Mucosa of rectum (tissue), 2 donors: ENCODE measurements around the gene SLC27A3.

Experiments used
- H3K27ac ChIP-seq, 2 donors: one replicate each; pipeline ENCODE4 v1.7.0; 2013; ENCODE audit warnings: inconsistent platforms in 2 of 2, low read depth in 2 of 2, low read length in 2 of 2
- H3K27me3 ChIP-seq, 2 donors: one replicate each; pipeline ENCODE4 v1.7.0; 2013; ENCODE audit warnings: low read length in 2 of 2; ENCODE audit not compliant: control insufficient read depth in 2 of 2, insufficient read depth in 2 of 2
- H3K36me3 ChIP-seq, 2 donors: one replicate each; pipeline ENCODE4 v1.7.0; 2013; ENCODE audit warnings: low read length in 2 of 2; ENCODE audit not compliant: control insufficient read depth in 2 of 2, insufficient read depth in 2 of 2
- H3K4me1 ChIP-seq, 2 donors: one replicate each; pipeline ENCODE4 v1.7.0; 2013; ENCODE audit warnings: low read length in 2 of 2, mild to moderate bottlenecking in 1 of 2; ENCODE audit not compliant: control insufficient read depth in 2 of 2, insufficient read depth in 2 of 2
- H3K4me3 ChIP-seq, 2 donors: one replicate each; pipeline ENCODE4 v1.7.0; 2013; ENCODE audit warnings: low read length in 2 of 2
- H3K9ac ChIP-seq, 2 donors: one replicate each; pipeline ENCODE4 v1.7.0; 2013; ENCODE audit warnings: low read length in 2 of 2, low read depth in 1 of 2, mild to moderate bottlenecking in 1 of 2
- H3K9me3 ChIP-seq, 2 donors: one replicate each; pipeline ENCODE4 v1.7.0; 2013; ENCODE audit warnings: low read length in 2 of 2; ENCODE audit not compliant: control insufficient read depth in 2 of 2
- donor health status: healthy.
- donor health status: Normal muscosa, but diverticular disease.

SLC27A3 gene

DNA sequence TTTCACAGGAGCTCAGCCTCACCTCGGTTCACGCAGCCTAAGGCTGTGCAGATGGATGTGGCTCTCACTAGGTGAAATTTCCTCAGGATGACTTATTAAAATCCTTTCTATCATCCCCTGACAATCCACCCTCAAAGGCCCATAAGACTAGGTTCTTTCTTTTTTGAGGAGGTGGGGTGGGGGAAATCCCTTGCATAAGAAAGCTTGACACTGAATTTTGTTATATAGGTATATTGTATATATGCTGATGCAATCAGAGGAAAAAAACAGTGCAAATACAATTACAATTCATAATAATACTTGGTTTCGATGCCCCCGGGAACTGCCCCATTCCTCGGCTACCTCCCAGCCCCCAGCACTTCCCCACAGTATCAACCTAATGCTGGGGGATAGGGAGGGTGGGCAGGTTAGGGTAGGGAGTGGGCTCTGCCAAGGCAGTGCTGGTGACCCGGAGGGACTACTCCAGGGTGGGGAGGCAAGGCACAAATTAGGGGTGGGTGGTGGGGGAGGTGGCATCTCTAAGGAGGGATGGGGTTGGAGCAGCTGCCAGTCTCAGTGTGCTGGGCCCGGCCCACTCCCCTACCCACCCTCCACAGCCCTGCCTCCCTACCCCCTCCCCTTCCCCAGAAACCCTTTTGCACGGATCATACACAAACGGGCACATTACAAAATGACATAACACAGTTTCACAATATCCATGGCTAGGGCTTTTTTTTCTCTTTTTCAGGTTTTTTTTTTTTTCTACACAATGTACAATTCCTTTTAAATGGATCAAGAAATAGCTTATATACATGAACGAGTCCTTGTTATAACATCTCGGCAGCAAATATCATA is 30.9 kb downstream of the SLC27A3 start:
- no peak overlapping the region for H3K4me3 ChIP-seq
- no peak overlapping the region for H3K9ac ChIP-seq
- no peaks in the 10 kb centered on the region for H3K27me3 ChIP-seq
- H3K4me1 ChIP-seq = peaks cover 0 to 2% of the 10 kb centered on the region in 2 donors
- H3K27ac ChIP-seq = no peak overlapping the region
- no peaks in the 10 kb centered on the region for H3K9me3 ChIP-seq
- H3K36me3 ChIP-seq = peaks cover 23 to 34% of the 10 kb centered on the region in 2 donors

DNA sequence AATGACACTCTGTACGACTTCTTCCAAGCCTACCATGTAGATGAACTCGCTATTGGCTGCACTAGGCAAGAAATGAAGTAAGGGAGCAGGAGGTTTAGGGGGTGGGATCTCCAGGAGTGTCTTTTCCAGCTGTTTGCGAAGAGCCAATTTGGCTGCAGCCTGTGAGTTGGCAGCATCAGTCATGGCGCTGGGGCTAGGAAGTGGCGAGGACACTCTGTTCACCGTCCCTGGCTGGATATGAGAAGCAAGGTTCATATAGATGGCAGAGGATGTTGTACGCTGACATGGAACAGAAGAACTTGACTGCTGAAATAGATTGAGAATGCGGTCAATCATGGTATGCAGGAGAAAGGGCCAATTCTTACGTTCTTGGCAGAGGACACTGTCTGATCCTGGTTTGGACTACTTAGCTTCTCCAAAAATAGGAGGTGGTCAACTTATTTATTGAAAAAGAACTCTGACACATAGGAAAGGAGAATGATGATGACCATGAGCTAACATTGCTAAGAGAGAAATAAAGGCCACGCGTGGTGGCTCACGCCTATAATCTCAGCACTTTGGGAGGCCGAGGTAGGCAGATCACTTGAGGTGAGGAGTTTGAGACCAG is 41.2 kb downstream of the SLC27A3 start:
- Histone ChIP-seq H3K27ac (no peak overlapping the region), H3K36me3 (peaks cover 52 to 61% of the 10 kb centered on the region in 2 donors)

DNA sequence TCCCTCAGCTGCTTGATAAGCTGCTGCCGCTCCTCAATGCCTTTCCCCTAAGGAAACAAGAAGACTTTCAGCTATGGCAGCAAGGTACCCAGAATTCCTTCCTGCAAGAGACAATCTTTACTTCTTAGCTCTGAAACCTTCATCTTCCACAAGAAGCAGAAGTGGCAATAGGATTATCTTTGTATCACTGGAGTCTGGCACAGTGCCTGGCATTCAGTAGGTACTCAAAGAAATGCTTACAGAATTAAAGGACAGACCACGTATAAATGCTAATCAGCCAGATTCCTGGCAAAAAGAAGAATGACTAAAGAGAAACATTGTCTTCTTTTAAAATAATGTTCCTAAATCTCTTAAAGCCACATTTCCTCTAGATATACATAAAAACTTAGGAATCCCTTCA is 43.7 kb downstream of the SLC27A3 start:
- Histone ChIP-seq H3K4me1 (no peaks in the 10 kb centered on the region), H3K27ac (no peak overlapping the region), H3K9me3 (no peaks in the 10 kb centered on the region), H3K4me3 (no peak overlapping the region), H3K9ac (no peak overlapping the region), H3K27me3 (no peaks in the 10 kb centered on the region), H3K36me3 (peaks cover 33 to 39% of the 10 kb centered on the region in 2 donors)

More for the DNA sequence above, 41.2 kb downstream of the SLC27A3 start:
- H3K9me3 ChIP-seq = no peaks in the 10 kb centered on the region
- no peak overlapping the region for H3K9ac ChIP-seq
- H3K27me3 ChIP-seq = no peaks in the 10 kb centered on the region
- H3K4me3 ChIP-seq = no peak overlapping the region
- no peaks in the 10 kb centered on the region for H3K4me1 ChIP-seq

DNA sequence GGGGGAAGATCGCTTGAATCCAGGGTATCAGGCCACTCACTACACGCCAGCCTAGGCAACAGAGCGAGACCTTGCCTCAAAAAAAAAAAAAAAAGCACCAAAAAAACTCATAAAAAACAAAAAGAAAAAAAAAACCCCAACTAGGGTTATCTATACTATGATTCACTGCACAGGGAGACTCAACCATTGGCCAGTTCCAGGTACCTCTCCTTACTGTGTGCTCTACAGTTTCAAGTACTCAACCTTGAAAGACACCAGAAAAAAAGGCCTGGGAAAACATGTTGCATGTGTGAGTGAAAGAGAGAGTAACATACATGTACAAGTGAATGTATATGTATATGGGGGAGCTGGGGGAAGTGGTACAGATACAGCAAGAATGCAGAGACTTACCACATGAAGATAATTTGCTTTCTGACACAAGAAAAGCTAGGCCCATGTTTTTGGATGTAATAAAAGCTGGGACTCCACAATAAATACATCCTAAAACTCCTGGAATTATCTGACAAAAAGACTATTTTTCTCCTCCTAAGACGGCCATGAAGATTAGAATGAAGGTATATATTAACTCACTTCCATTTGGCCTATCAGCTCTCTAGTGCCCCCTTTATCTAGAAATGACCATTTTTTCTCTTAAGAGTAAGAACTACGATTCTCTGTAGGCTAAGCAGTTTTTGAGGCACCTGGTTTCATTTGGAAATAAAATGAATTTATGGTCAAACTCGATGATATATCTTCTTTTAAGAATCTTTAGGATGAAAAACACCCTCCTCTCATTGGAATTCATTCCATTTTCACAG is 52.2 kb downstream of the SLC27A3 start:
- Histone ChIP-seq H3K27me3 (no peaks in the 10 kb centered on the region), H3K27ac (no peak overlapping the region), H3K9me3 (no peaks in the 10 kb centered on the region), H3K36me3 (peaks cover 17 to 22% of the 10 kb centered on the region in 2 donors), H3K4me1 (no peaks in the 10 kb centered on the region), H3K9ac (no peak overlapping the region), H3K4me3 (no peak overlapping the region)
